Measurements from ENCODE around the gene CALML3. TPM values are rescaled to one million over a fixed set of nuclear protein-coding genes. Genes with fewer than 3 reads are reported as not detected.

The CALML3 gene
- total and polyA plus RNA-seq, 9 donors = 0.02 to 1.5 TPM; not detected in 7

- Histone ChIP-seq H3K4me3 (no peak overlapping the region), H3K9me3 (no peaks in the 10 kb centered on the region), H3K27ac (no peak overlapping the region), H3K27me3 (no peaks in the 10 kb centered on the region), H3K4me1 (ENCODE audit: insufficient read depth) (no peaks in the 10 kb centered on the region), H3K36me3 (no peaks in the 10 kb centered on the region)
- no peak for DNase-seq
- WGBS, 3 donors = 40 to 61% (median 51%) methylated on average over 5 of the region's 5 CpGs
- intact Hi-C loops (cut with DNase I) = no loop called here
- no peak for TF ChIP-seq POLR2A (IDR thresholded peaks at IDR 0.05)
Observed at GRCh38 chr10:5518143-5518542, 6.6 kb upstream of the CALML3 start.

GRCh38 chr10:5519054-5519453 is 5.7 kb upstream of the CALML3 start:
- no peaks in the 10 kb centered on the region for H3K4me1 ChIP-seq (ENCODE audit: insufficient read depth)
- 94 to 97% (median 96%) methylated on average over 3 of the region's 3 CpGs for whole genome bisulfite sequencing, 3 donors
- H3K36me3 ChIP-seq = no peaks in the 10 kb centered on the region
- intact Hi-C loops (cut with DNase I) = no loop called here
- no peaks in the 10 kb centered on the region for H3K27me3 ChIP-seq
- H3K27ac ChIP-seq = no peak overlapping the region
- no peaks in the 10 kb centered on the region for H3K9me3 ChIP-seq
- no peak overlapping the region for H3K4me3 ChIP-seq
- no peak for DNase-seq
- no peak for TF ChIP-seq EP300 (IDR thresholded peaks at IDR 0.05)
- TF ChIP-seq POLR2A (IDR thresholded peaks at IDR 0.05) = no peak
- no peak for TF ChIP-seq CTCF (IDR thresholded peaks at IDR 0.05)

GRCh38 chr10:5522913-5523560 is 1.7 kb upstream of the CALML3 start:
- WGBS, 3 donors = 74 to 78% (median 76%) methylated on average over 7 of the region's 7 CpGs

GRCh38 chr10:5523796-5524574 is 776 bp upstream of the CALML3 start:
- Histone ChIP-seq H3K4me1 (ENCODE audit: insufficient read depth) (no peaks in the 10 kb centered on the region), H3K9me3 (no peaks in the 10 kb centered on the region), H3K27ac (no peak overlapping the region), H3K36me3 (no peaks in the 10 kb centered on the region), H3K27me3 (no peaks in the 10 kb centered on the region), H3K4me3 (no peak overlapping the region)
- 88 to 93% (median 90%) methylated on average over 11 of the region's 11 CpGs for WGBS, 3 donors
- intact Hi-C loops (cut with DNase I) = no loop called here
- peak in 1 of 5 donors; percentile 9 for DNase-seq
- TF ChIP-seq EP300 (IDR thresholded peaks at IDR 0.05) = no peak
- TF ChIP-seq POLR2A (IDR thresholded peaks at IDR 0.05) = no peak
- no peak for TF ChIP-seq CTCF (IDR thresholded peaks at IDR 0.05)

More at GRCh38 chr10:5522913-5523560, 1.7 kb upstream of the CALML3 start:
- no peaks in the 10 kb centered on the region for H3K27me3 ChIP-seq
- TF ChIP-seq CTCF (IDR thresholded peaks at IDR 0.05) (no peak), EP300 (IDR thresholded peaks at IDR 0.05) (no peak), POLR2A (IDR thresholded peaks at IDR 0.05) (no peak)
- H3K27ac ChIP-seq = no peak overlapping the region
- no peaks in the 10 kb centered on the region for H3K36me3 ChIP-seq
- intact Hi-C loops (cut with DNase I) = loop anchor here in 1 of 4 donors (1.0 kb wide), 1 partner anchor 36 kb away; no protein-coding TSS in a partner anchor
- H3K9me3 ChIP-seq = no peaks in the 10 kb centered on the region
- no peaks in the 10 kb centered on the region for H3K4me1 ChIP-seq (ENCODE audit: insufficient read depth)
- no peak overlapping the region for H3K4me3 ChIP-seq
- peak in 1 of 5 donors; percentile 9 for DNase-seq
